ENCODE measurements around the gene SHC2. TPM values are rescaled to one million over a fixed set of nuclear protein-coding genes. Genes with fewer than 3 reads are reported as not detected.

SHC2 gene
- 1.0 and 5.1 TPM in 2 replicates for total RNA-seq

DNA sequence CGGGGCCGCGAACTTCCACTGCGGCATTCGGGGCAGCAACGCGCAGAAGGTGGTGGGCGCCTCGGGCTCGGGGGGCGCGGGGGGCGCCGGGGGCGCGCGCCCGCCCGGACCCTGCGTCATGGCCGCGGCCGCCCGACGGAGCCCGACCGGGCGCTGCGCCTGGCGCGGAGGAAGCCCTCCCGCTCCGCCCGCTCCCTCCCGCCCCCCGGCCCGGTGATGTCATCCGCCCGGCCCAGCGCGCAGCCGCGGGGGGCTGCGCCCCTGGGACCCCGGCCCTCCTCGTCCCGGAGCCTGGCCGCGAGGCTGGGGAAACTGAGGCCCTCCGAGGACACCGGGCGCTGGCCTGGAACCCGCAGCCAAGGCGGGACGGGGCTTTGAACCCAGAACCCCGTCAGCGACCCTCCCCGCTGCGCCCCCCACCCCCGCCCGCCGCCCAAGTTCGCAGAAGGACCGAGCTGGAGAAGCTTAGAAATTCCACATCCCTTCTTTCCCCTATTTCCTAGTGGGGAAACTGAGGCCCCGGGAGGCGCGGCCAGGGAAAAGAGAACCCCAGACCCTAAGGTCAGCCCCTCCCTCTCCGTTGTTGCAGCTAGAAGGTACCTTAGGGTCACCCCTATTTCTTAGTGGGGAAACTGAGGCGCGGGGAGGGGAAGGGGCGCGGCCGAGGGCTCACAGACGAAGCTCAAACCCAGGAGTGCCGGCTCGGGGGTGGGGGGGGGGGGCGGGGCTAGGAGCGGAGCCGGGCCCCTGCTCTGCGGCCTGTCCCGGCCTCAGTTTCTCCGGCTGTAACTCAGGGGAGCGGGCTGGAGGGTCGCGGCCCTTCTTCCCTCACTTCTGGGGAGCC lies at the start of gene SHC2:
TSS of gene SHC2 (minus strand) at position 157 of the 844 bp plus-strand sequence. CDS start at position 120, 37 bp downstream.
- DNase-seq (ENCODE audit: low read depth) = no peak

- no peak for DNase-seq (ENCODE audit: low read depth)
Measured at GRCh38 chr19:508204-509150, 47.6 kb upstream of the SHC2 start.

DNA sequence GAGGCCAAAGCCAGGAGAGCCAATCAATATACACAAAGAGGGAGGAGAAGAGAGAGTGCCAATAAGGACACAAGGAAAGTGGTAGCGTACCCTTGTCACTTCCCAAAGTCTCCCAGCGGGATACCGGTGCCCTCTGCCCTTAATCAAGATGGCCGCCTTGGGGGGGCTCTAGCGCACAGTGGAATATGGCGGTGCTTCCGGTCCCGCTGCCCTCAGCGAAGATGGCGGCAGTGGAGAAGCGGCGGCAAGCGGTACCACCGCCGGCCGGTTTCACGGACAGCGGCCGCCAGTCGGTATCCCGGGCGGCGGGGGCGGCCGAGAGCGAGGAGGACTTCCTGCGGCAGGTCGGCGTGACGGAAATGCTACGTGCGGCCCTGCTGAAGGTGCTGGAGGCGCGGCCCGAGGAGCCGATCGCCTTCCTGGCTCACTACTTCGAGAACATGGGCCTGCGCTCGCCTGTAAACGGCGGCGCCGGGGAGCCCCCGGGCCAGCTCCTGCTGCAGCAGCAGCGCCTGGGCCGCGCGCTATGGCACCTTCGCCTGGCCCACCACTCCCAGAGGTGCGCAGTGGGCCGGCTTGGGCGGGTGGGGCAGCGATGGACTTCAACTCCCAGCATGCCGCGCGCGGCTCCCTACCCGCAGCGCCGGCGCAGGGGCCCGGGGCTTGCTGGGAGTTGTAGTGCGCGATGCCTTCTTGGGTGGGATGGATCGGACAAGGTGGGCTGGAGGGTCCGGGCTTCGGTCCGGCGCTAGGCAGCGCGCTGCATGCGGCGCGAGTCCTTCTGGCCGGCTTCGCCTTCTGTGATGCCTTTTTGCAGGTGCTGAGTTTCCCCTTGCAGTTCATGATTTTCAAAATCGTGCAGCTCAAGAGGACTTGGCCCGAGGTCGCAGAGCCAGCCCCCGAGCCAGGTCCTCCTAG lies 46.7 kb upstream of the SHC2 start, which contains the start of gene TPGS1:
TSS of gene TPGS1 (plus strand) at position 212 of the 918 bp plus-strand sequence. CDS start at position 222, 10 bp downstream.
- no peak for DNase-seq (ENCODE audit: low read depth)

- DNase-seq (ENCODE audit: low read depth) = peak; percentile 100
Measured at GRCh38 chr19:506404-507285, 45.8 kb upstream of the SHC2 start.

- DNase-seq (ENCODE audit: low read depth) = no peak
Measured at GRCh38 chr19:504616-505015, 43.8 kb upstream of the SHC2 start.

DNA sequence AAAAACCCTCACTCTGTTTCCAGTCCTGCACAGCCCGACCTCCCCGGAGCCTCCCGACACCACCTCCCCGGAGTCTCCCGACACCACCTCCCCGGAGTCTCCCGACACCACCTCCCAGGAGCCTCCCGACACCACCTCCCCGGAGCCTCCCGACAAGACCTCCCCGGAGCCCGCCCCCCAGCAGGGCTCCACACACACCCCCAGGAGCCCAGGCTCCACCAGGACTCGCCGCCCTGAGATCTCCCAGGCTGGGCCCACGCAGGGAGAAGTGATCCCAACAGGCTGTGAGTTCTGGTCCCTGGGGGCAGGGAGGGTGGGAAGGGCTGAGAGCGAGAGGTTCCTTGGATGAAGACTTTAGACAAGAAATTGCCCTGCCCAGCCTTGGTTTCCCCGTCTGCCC lies 40.8 kb upstream of the SHC2 start:
- no peak for DNase-seq (ENCODE audit: low read depth)

DNA sequence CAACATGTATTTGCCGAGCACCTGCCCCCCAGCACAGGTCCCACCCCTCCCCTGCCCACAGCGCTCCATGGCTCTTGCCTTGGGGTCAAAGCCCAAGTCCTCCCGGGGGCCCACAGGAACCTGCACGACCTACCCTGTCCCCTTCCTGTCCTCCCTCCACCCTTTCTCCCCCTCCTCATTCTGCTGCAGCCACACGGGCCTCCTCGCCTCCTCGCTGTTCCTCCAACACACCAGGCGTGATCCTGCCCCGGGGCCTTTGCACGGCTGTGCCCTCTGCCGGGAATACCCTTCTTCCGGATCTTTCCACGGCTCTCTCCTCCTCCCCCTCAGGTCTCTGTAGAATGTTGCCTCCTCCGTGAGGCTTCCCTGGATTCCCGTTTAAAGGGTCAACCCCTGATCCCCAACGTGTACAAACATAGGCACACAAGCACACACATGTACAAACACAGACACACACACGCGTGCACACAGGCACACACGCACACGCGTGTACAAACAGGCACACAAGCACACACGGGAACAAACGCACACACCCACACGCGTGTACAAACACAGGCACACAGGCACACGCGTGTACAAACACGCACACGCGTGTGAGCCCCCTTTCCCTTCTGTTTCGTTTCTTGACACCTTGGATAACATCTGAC lies 38.3 kb upstream of the SHC2 start:
- no peak for DNase-seq (ENCODE audit: low read depth)

DNA sequence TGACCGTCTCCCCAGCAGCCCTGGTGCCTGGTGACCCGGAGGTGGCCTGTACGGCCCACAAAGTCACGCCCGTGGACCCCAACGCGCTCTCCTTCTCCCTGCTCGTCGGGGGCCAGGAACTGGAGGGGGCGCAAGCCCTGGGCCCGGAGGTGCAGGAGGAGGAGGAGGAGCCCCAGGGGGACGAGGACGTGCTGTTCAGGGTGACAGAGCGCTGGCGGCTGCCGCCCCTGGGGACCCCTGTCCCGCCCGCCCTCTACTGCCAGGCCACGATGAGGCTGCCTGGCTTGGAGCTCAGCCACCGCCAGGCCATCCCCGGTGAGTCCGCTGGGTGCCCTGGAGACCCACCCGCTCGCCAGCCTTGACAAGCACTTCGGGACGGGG lies 37.7 kb upstream of the SHC2 start:
- no peak for DNase-seq (ENCODE audit: low read depth)

DNA sequence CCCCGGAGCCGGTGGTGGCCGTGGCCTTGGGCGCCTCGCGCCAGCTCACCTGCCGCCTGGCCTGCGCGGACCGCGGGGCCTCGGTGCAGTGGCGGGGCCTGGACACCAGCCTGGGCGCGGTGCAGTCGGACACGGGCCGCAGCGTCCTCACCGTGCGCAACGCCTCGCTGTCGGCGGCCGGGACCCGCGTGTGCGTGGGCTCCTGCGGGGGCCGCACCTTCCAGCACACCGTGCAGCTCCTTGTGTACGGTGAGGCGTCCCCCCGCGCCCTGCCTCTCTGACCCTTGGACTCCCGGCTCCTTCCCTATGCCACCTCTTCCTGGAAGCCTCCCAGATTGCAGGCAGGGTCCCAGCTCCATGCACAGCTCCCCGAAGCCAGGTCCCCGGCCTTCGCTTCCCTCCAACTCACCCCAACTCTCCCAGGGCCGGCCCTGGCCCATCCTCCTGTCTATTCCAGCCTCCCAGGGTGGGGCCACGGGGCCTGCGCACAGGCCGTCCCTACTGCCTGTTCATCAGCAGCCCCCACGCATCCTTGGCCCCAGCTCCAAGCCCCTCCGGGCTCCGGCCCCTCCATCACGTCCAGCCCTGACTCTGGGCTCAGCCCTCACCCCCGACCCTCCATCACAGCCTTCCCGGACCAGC lies 37.2 kb upstream of the SHC2 start:
- DNase-seq (ENCODE audit: low read depth) = no peak

DNA sequence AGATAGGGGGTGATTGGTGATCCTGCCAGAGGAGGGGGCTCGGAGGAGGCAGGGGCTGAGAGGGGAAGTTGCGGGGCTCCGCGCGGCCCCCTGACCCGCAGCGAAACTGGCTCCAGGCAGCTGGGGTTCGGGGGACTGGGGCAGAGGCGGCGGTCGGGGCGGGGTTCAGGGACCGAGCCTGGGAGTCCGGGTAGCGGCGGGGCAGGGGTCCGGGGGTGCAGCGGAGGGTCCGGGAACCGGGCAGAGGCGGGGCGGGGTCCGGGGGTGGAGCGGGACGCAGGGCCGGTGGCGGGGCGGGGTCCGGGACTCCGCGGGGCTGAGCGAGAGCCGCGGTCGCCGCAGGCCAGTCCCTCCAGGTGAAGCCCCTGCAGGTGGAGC lies 36.6 kb upstream of the SHC2 start:
- DNase-seq (ENCODE audit: low read depth) = no peak

DNA sequence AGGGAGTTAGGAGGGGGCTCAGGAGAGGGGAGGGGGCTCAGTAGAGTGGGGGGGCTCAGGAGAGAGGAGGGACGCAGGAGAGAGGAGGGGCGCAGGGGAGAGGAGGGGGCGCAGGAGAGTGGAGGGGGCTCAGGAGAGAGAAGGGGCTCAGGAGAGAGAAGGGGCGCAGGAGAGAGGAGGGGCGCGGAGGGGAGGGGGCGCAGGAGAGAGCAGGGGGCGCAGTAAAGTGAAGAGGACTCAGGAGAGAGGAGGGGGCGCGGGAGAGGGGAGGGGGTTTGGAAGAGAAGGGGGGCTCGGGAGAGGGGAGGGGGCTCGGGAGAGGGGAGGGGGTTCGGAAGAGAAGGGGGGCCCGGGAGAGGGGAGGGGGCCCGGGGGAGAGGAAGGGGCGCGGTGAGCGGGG lies 36.2 kb upstream of the SHC2 start:
- no peak for DNase-seq (ENCODE audit: low read depth)

DNA sequence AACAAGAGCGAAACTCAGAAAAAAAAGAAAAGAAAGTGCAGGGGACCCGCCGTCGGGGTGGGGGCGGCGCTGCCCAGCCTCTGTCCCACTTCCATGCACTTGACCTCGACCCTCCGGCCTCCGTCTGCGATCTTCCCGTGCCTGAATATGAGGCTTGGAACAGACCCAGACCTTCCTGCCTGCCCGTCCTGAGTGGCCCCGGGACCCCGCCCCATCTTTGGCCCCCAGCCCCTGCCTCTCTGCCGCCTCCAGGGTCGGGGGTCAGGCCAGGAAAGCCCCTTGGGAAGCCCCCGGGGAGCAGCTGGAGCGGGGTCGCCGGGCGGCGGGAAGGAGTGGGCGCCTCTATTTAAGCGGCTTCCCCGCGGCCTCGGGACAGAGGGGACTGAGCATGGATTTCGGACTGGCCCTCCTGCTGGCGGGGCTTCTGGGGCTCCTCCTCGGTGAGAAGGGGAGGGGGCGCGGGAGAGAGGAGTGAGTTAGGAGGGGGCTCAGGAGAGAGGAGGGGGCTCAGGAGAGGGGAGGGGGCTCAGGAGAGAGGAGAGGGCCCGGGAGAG lies 35.4 kb upstream of the SHC2 start, which contains the start of gene MADCAM1:
TSS of gene MADCAM1 (plus strand) at position 375 of the 554 bp plus-strand sequence. CDS start at position 389, 14 bp downstream.
- DNase-seq (ENCODE audit: low read depth) = no peak

- no peak for DNase-seq (ENCODE audit: low read depth)
Measured at GRCh38 chr19:495402-496111, 34.7 kb upstream of the SHC2 start.

- DNase-seq (ENCODE audit: low read depth) = no peak
Measured at GRCh38 chr19:495081-495401, 34.2 kb upstream of the SHC2 start.

DNA sequence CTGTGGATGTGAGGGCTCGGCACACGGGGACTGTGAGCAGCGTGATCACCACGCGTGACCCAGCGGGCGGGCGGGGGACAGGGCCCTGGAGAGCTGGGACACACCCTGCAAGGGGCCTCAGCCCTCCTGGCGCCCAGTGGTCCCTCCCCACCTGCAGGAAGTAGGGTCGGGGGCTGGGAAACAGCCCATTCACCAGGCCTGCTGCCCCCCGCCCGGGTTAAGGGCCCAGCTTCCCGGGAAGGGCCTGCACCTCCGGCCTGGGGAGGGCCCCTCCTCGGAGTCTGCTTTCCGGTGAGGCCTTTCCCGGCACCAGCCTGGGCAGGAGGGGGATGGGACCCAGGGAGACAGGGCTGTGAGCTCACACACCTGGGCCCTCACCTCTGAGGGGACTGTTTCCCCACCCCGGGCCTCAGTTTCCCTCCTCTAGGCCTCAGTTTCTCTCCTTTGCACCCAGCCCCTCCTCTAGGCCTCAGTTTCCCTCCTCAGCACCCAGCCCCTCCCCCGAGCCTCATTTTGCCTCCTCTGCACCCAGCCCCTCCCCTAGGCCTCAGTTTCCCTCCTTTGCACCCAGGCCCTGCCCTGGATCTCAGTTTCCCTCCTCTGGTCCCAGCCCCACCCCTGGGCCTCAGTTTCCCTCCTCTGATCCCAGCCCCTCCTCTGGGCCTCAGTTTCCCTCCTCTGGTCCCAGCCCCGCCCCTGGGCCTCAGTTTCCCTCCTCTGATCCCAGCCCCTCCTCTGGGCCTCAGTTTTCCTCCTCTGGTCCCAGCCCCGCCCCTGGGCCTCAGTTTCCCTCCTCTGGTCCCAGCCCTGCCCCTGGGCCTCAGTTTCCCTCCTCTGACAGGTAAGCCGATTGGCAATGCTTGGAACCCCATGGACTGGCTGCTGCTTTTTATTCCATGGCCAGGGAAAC lies 33.6 kb upstream of the SHC2 start:
- no peak for DNase-seq (ENCODE audit: low read depth)

DNA sequence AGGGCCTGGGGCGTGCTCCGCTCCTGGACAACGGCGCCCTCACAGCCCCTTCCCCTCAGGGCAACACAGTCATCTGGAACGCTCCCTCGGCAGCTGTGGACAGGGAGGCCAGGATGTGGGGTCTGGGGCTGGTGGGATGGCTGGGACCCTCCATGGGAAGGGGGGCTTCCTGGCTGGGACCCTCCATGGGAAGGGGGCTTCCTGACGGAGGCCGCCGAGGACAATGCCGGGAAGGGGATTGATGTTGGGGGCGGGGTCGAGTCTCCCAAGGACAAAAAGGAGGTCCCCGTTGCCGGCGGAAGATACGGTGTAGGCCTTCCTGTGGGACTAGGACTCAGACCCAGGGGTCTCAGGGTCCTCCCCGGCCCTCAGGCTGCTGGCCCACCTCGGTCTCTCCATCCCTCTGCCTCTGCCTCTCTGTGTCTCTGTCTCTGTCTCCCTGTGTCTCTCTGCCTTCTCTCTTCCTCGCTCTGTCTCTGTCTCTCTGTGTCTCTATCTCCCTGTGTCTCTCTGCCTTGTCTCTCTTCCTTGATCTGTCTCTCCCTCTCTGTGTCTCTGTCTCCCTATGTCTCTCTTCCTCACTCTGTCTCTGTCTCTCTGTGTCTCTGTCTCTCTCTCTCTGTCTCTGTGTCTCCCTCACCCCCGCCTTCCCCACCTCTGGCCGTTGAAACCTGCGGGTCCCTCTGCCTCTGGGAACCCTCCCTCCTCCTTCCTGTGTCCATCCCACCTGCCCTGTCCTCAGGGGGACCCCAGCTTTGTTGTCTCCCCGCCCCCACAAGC lies 32.7 kb upstream of the SHC2 start:
- DNase-seq (ENCODE audit: low read depth) = no peak

GRCh38 chr19:492091-492531 lies 31.3 kb upstream of the SHC2 start:
- DNase-seq (ENCODE audit: low read depth) = no peak

Measured in renal cortical epithelial cell (primary cell).